Measurements from ENCODE around the gene TMEM52.
"Not testable (repeated sequence)": the region's sequence is repeated elsewhere in the genome, so short reads cannot be mapped to it uniquely, and the experiment has no call there.

Gene TMEM52

GRCh38 chr1:1945782-1946393 is 26.8 kb upstream of the TMEM52 start:
- no peak for DNase-seq (ENCODE audit: low spot score)

GRCh38 chr1:1943834-1944570 is 24.9 kb upstream of the TMEM52 start:
- DNase-seq (ENCODE audit: low spot score): peak; percentile 50

- DNase-seq (ENCODE audit: low spot score): no peak
Observed at GRCh38 chr1:1942753-1943656, 23.9 kb upstream of the TMEM52 start.

- DNase-seq (ENCODE audit: low spot score): no peak
Observed at GRCh38 chr1:1941868-1942752, 23.0 kb upstream of the TMEM52 start.

- DNase-seq (ENCODE audit: low spot score): no peak
Observed at GRCh38 chr1:1941211-1941841, 22.2 kb upstream of the TMEM52 start.

- DNase-seq (ENCODE audit: low spot score): no peak
Observed at GRCh38 chr1:1940123-1940425, 21.0 kb upstream of the TMEM52 start.

GRCh38 chr1:1939296-1940122 is 20.4 kb upstream of the TMEM52 start:
- no peak for DNase-seq (ENCODE audit: low spot score)

GRCh38 chr1:1938613-1939295 is 19.7 kb upstream of the TMEM52 start:
- no peak for DNase-seq (ENCODE audit: low spot score)

- DNase-seq (ENCODE audit: low spot score): no peak
Observed at GRCh38 chr1:1938276-1938573, 19.1 kb upstream of the TMEM52 start.

GRCh38 chr1:1937549-1938275 is 18.6 kb upstream of the TMEM52 start:
- no peak for DNase-seq (ENCODE audit: low spot score)

- no peak for DNase-seq (ENCODE audit: low spot score)
Observed at GRCh38 chr1:1937061-1937460, 18.0 kb upstream of the TMEM52 start.

GRCh38 chr1:1934848-1935247 is 15.8 kb upstream of the TMEM52 start:
- DNase-seq (ENCODE audit: low spot score): not testable (repeated sequence)

GRCh38 chr1:1929639-1930545 is 10.8 kb upstream of the TMEM52 start:
- DNase-seq (ENCODE audit: low spot score): no peak

- DNase-seq (ENCODE audit: low spot score): no peak
Observed at GRCh38 chr1:1929102-1929638, 10.1 kb upstream of the TMEM52 start.

- no peak for DNase-seq (ENCODE audit: low spot score)
Observed at GRCh38 chr1:1928231-1929101, 9.4 kb upstream of the TMEM52 start.

GRCh38 chr1:1927751-1928150 is 8.7 kb upstream of the TMEM52 start:
- DNase-seq (ENCODE audit: low spot score): no peak
